Hepatocyte (in vitro differentiated cells): ENCODE measurements around the gene MUSK. TPM values are rescaled to one million over a fixed set of nuclear protein-coding genes. Genes with fewer than 3 reads are reported as not detected.

Experiments used
- DNase-seq: peaks from one replicate; pipeline ENCODE4 v3.0.0-alpha.2; 2016; ENCODE audit warnings: low spot score
- H2AFZ ChIP-seq: fragments of 200-600 bp; sonication (generic); 2 replicates; pipeline ENCODE4 v1.6.0; 2016; ENCODE audit warnings: antibody characterized with exemption, mild to moderate bottlenecking
- H3K27ac ChIP-seq: fragments of 200-600 bp; sonication (generic); 2 replicates; pipeline ENCODE4 v1.5.1; 2016; ENCODE audit warnings: mild to moderate bottlenecking
- H3K27me3 ChIP-seq: fragments of 200-600 bp; sonication (generic); 2 replicates; pipeline ENCODE4 v1.6.1; 2016
- H3K36me3 ChIP-seq: fragments of 200-600 bp; sonication (generic); replicated peaks from 2 replicates; pipeline ENCODE4 v1.5.1; 2016; ENCODE audit warnings: low read depth; ENCODE audit not compliant: insufficient read depth
- H3K4me1 ChIP-seq: fragments of 200-600 bp; sonication (generic); 2 replicates; pipeline ENCODE4 v1.5.1; 2016; ENCODE audit warnings: mild to moderate bottlenecking, moderate library complexity; ENCODE audit not compliant: insufficient read depth
- H3K4me2 ChIP-seq: fragments of 200-600 bp; sonication (generic); 2 replicates; pipeline ENCODE4 v1.6.0; 2016
- H3K4me3 ChIP-seq: fragments of 200-600 bp; sonication (generic); 2 replicates; pipeline ENCODE4 v1.5.1; 2016; ENCODE audit warnings: mild to moderate bottlenecking
- H3K79me2 ChIP-seq: fragments of 200-600 bp; sonication (generic); 2 replicates; pipeline ENCODE4 v1.6.0; 2017; ENCODE audit warnings: mild to moderate bottlenecking
- H3K9me2 ChIP-seq: fragments of 200-600 bp; sonication (generic); replicated peaks from 2 replicates; pipeline ENCODE4 v1.6.0; 2017; ENCODE audit warnings: mild to moderate bottlenecking; ENCODE audit not compliant: insufficient read depth
- H3K9me3 ChIP-seq: fragments of 200-600 bp; sonication (generic); 2 replicates; pipeline ENCODE4 v1.5.1; 2016; ENCODE audit warnings: low read depth, mild to moderate bottlenecking
- H4K20me1 ChIP-seq: fragments of 200-600 bp; sonication (generic); 2 replicates; pipeline ENCODE4 v1.6.0; 2016; ENCODE audit warnings: mild to moderate bottlenecking; ENCODE audit not compliant: insufficient read depth, poor library complexity, severe bottlenecking
- CTCF ChIP-seq: fragments of 200-600 bp; sonication (generic); IDR thresholded peaks from 2 replicates; pipeline ENCODE4 v1.5.1; 2016; ENCODE audit warnings: antibody characterized with exemption, mild to moderate bottlenecking; ENCODE audit not compliant: poor library complexity
- EZH2 ChIP-seq: fragments of 200-600 bp; sonication (generic); IDR thresholded peaks from 2 replicates; pipeline ENCODE4 v1.6.1; 2016; ENCODE audit warnings: antibody characterized with exemption, mild to moderate bottlenecking, borderline replicate concordance
- EZH2phosphoT487 ChIP-seq: fragments of 200-600 bp; sonication (generic); IDR thresholded peaks from one replicate; pipeline ENCODE4 v1.6.1; 2018; ENCODE audit warnings: antibody characterized with exemption, mild to moderate bottlenecking, low read depth, moderate library complexity; ENCODE audit not compliant: unreplicated experiment, severe bottlenecking
- WGBS: methylation state at CpG from one replicate; pipeline ENCODE4 v1.1.6; 2016; ENCODE audit warnings: low lambda C conversion rate; ENCODE audit errors: missing lambda C conversion rate; 5-methylcytosine and 5-hydroxymethylcytosine counted together
- polyA plus RNA-seq: library from polyadenylated mRNA; unstranded; fragments of >200 nt; fragmentation: Nextera tagmentation; extraction: Ambion mirVana; gene quantifications from 2 replicates; pipeline ENCODE4 v1.2.1, GENCODE V29; 2016
- total RNA-seq: library from RNA; depleted of rRNA; stranded (reverse); fragments of >200 nt; gene quantifications from 2 replicates; pipeline ENCODE4 v1.2.3, GENCODE V29; 2014

Gene MUSK
- total and polyA plus RNA-seq, 2 experiments from 2014 or later: 0.47 TPM; not detected in 1

GRCh38 chr9:110659891-110660541 is 8.6 kb upstream of the MUSK start:
- H3K9me3 ChIP-seq: no peaks in the 10 kb centered on the region
- H3K27ac ChIP-seq: peak overlapping the region; percentile 34
- H3K4me3 ChIP-seq: no peak overlapping the region
- no peaks in the 10 kb centered on the region for H3K36me3 ChIP-seq
- peak overlapping the region; percentile 2 for H3K4me2 ChIP-seq
- no peaks in the 10 kb centered on the region for H4K20me1 ChIP-seq
- no peak overlapping the region for H2AFZ ChIP-seq
- no peaks in the 10 kb centered on the region for H3K9me2 ChIP-seq
- no peak for TF ChIP-seq EZH2
- TF ChIP-seq CTCF: no peak
- no peak for TF ChIP-seq EZH2phosphoT487
- 73% methylated on average over 2 of the region's 2 CpGs for whole genome bisulfite sequencing
- no peaks in the 10 kb centered on the region for H3K4me1 ChIP-seq
- no peaks in the 10 kb centered on the region for H3K79me2 ChIP-seq
- DNase-seq: no peak
- H3K27me3 ChIP-seq: no peaks in the 10 kb centered on the region

- H3K9me2 ChIP-seq: no peaks in the 10 kb centered on the region
- H3K27me3 ChIP-seq: no peaks in the 10 kb centered on the region
- WGBS: 75% methylated on average over 5 of the region's 5 CpGs
- H3K4me3 ChIP-seq: no peak overlapping the region
- TF ChIP-seq CTCF (no peak), EZH2 (no peak), EZH2phosphoT487 (no peak)
- no peak for DNase-seq
- peaks cover 7% of the 10 kb centered on the region for H3K4me1 ChIP-seq
- H4K20me1 ChIP-seq: no peaks in the 10 kb centered on the region
- no peak overlapping the region for H3K27ac ChIP-seq
- peak overlapping the region; percentile 15 for H3K4me2 ChIP-seq
- no peaks in the 10 kb centered on the region for H3K9me3 ChIP-seq
- no peak overlapping the region for H2AFZ ChIP-seq
- H3K36me3 ChIP-seq: no peaks in the 10 kb centered on the region
- H3K79me2 ChIP-seq: no peaks in the 10 kb centered on the region
These were observed 842 bp downstream of the MUSK start for GRCh38 chr9:110669433-110669832.

- H3K4me1 ChIP-seq: peaks cover 7% of the 10 kb centered on the region
- H3K27me3 ChIP-seq: no peaks in the 10 kb centered on the region
- no peak for DNase-seq
- TF ChIP-seq EZH2: no peak
- TF ChIP-seq EZH2phosphoT487: no peak
- no peak for TF ChIP-seq CTCF
- no peaks in the 10 kb centered on the region for H3K9me2 ChIP-seq
- H4K20me1 ChIP-seq: no peaks in the 10 kb centered on the region
- H3K79me2 ChIP-seq: no peaks in the 10 kb centered on the region
- no peaks in the 10 kb centered on the region for H3K36me3 ChIP-seq
- H3K4me2 ChIP-seq: no peak overlapping the region
- no peaks in the 10 kb centered on the region for H3K9me3 ChIP-seq
- 95% methylated on average over 4 of the region's 4 CpGs for WGBS
- H3K27ac ChIP-seq: no peak overlapping the region
- H2AFZ ChIP-seq: no peak overlapping the region
- H3K4me3 ChIP-seq: no peak overlapping the region
These were observed 3.3 kb downstream of the MUSK start for GRCh38 chr9:110671849-110672248.
